Measurements from ENCODE around the gene TEX11.
"Not testable (repeated sequence)": the region's sequence is repeated elsewhere in the genome, so short reads cannot be mapped to it uniquely, and the experiment has no call there.

The TEX11 gene

DNA sequence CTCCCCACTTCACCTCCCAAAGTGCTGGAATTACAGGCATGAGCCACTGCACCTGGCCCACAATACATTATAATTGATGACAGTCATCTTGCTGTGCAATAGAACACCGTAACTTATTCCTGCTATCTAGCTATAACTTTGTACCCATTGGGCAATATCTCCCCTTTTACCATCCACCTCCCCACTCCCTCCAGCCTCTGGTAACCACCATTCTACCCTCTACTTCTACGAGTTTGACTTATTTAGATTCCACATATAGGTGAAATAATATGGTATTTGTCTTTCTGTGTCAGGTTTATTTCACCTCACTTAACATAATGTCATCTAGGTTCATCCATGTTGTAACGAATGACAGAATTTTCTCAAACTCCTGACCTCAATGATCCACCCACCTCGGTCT is 8.2 kb upstream of the TEX11 start:
- no CpG with 5 or more reads among the region's 4 CpGs for WGBS (ENCODE audit: extremely low coverage, insufficient coverage, low lambda C conversion rate)
- Histone ChIP-seq H3K23ac (ENCODE audit: low read length) (no peak overlapping the region), H2BK120ac (ENCODE audit: low read depth, low read length) (no peak overlapping the region), H3K4me1 (ENCODE audit: control insufficient read depth, low read depth, low read length) (no peaks in the 10 kb centered on the region), H2BK5ac (ENCODE audit: low read length) (no peak overlapping the region), H3K79me1 (ENCODE audit: low read length) (no peaks in the 10 kb centered on the region), H3K79me2 (ENCODE audit: control insufficient read depth, insufficient read depth, low read length) (no peaks in the 10 kb centered on the region), H3K4me2 (ENCODE audit: low read length) (no peak overlapping the region), H4K5ac (ENCODE audit: low read length) (no peak overlapping the region), H3K18ac (ENCODE audit: low read length) (no peak overlapping the region), H4K8ac (ENCODE audit: low read depth, low read length) (no peak overlapping the region), H3K4ac (ENCODE audit: low read depth, low read length) (no peak overlapping the region), H3K36me3 (ENCODE audit: control insufficient read depth, insufficient read depth, low read length) (no peaks in the 10 kb centered on the region), H2BK15ac (replicated peaks; ENCODE audit: low read depth) (no peak overlapping the region), H3K56ac (ENCODE audit: low read length) (no peak overlapping the region), H3K9ac (ENCODE audit: low read length) (no peak overlapping the region), H3K27me3 (ENCODE audit: insufficient read depth, low read length, poor library complexity) (no peaks in the 10 kb centered on the region), H2AK5ac (ENCODE audit: low read length) (no peak overlapping the region), H3K27ac (ENCODE audit: low read depth, low read length) (no peak overlapping the region), H3K4me3 (ENCODE audit: low read length) (no peak overlapping the region)
- DNase-seq = no peak

DNA sequence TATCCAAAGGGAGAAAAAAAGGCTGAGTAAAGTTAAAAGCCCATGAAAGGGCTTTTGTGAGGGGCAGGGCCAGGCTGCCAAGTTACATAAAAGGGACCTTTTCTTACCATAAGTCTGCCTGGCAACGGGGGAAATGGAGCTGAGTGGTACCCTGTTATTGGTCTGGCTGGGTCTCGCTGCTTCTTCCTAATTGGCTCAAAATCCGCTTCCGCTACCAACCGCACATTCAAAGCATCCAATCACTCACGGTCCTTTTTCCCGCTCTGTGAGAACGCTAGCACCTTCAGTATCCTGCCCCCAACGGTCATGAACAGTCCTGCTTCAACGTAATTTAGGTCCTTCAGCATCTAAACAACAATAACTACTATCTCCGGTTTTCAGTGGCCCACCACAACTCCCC is 611 bp downstream of the TEX11 start:
- Histone ChIP-seq H3K18ac (ENCODE audit: low read length) (no peak overlapping the region), H3K9ac (ENCODE audit: low read length) (no peak overlapping the region), H3K56ac (ENCODE audit: low read length) (no peak overlapping the region), H3K4me2 (ENCODE audit: low read length) (no peak overlapping the region), H2BK120ac (ENCODE audit: low read depth, low read length) (no peak overlapping the region), H3K4ac (ENCODE audit: low read depth, low read length) (no peak overlapping the region), H2AK5ac (ENCODE audit: low read length) (no peak overlapping the region), H3K79me1 (ENCODE audit: low read length) (no peaks in the 10 kb centered on the region), H2BK15ac (replicated peaks; ENCODE audit: low read depth) (no peak overlapping the region), H3K27me3 (ENCODE audit: insufficient read depth, low read length, poor library complexity) (no peaks in the 10 kb centered on the region), H3K36me3 (ENCODE audit: control insufficient read depth, insufficient read depth, low read length) (no peaks in the 10 kb centered on the region), H3K23ac (ENCODE audit: low read length) (no peak overlapping the region), H4K8ac (ENCODE audit: low read depth, low read length) (no peak overlapping the region), H4K5ac (ENCODE audit: low read length) (no peak overlapping the region), H3K4me3 (ENCODE audit: low read length) (no peak overlapping the region), H2BK5ac (ENCODE audit: low read length) (no peak overlapping the region), H3K4me1 (ENCODE audit: control insufficient read depth, low read depth, low read length) (no peaks in the 10 kb centered on the region), H3K27ac (ENCODE audit: low read depth, low read length) (no peak overlapping the region), H3K79me2 (ENCODE audit: control insufficient read depth, insufficient read depth, low read length) (no peaks in the 10 kb centered on the region)
- no CpG with 5 or more reads among the region's 11 CpGs for WGBS (ENCODE audit: extremely low coverage, insufficient coverage, low lambda C conversion rate)
- DNase-seq = no peak

DNA sequence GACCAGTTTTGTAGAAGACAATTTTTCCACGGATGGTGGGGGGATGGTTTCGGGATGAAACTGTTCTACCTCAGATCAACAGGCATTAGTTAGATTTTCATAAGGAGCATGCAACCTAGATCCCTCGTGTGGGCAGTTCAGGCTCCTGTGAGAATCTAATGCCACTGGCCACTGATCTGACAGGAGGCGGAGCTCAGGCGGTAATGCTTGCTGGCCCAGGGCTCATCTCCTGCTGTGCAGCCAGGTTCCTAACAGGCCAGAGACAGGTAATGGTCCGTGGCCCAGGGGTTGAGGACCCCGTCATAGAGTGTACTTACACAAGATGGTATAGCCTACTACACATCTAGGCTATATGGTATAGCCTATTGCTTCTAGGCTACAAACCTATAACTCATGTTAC is 7.0 kb downstream of the TEX11 start:
- H3K79me2 ChIP-seq (ENCODE audit: control insufficient read depth, insufficient read depth, low read length) = no peaks in the 10 kb centered on the region
- no peak overlapping the region for H2AK5ac ChIP-seq (ENCODE audit: low read length)
- no peak overlapping the region for H3K56ac ChIP-seq (ENCODE audit: low read length)
- no peak overlapping the region for H4K8ac ChIP-seq (ENCODE audit: low read depth, low read length)
- no peak overlapping the region for H2BK15ac ChIP-seq (replicated peaks; ENCODE audit: low read depth)
- no peaks in the 10 kb centered on the region for H3K4me1 ChIP-seq (ENCODE audit: control insufficient read depth, low read depth, low read length)
- no peak overlapping the region for H3K4me2 ChIP-seq (ENCODE audit: low read length)
- no peak overlapping the region for H2BK5ac ChIP-seq (ENCODE audit: low read length)
- H3K36me3 ChIP-seq (ENCODE audit: control insufficient read depth, insufficient read depth, low read length) = no peaks in the 10 kb centered on the region
- no peak overlapping the region for H3K4me3 ChIP-seq (ENCODE audit: low read length)
- no peaks in the 10 kb centered on the region for H3K27me3 ChIP-seq (ENCODE audit: insufficient read depth, low read length, poor library complexity)
- H3K23ac ChIP-seq (ENCODE audit: low read length) = no peak overlapping the region
- no peak for DNase-seq
- H4K5ac ChIP-seq (ENCODE audit: low read length) = no peak overlapping the region
- no peak overlapping the region for H3K4ac ChIP-seq (ENCODE audit: low read depth, low read length)
- no peak overlapping the region for H3K18ac ChIP-seq (ENCODE audit: low read length)
- no peaks in the 10 kb centered on the region for H3K79me1 ChIP-seq (ENCODE audit: low read length)
- H3K9ac ChIP-seq (ENCODE audit: low read length) = no peak overlapping the region
- no peak overlapping the region for H2BK120ac ChIP-seq (ENCODE audit: low read depth, low read length)
- no peak overlapping the region for H3K27ac ChIP-seq (ENCODE audit: low read depth, low read length)
- no CpG with 5 or more reads among the region's 7 CpGs for WGBS (ENCODE audit: extremely low coverage, insufficient coverage, low lambda C conversion rate)

DNA sequence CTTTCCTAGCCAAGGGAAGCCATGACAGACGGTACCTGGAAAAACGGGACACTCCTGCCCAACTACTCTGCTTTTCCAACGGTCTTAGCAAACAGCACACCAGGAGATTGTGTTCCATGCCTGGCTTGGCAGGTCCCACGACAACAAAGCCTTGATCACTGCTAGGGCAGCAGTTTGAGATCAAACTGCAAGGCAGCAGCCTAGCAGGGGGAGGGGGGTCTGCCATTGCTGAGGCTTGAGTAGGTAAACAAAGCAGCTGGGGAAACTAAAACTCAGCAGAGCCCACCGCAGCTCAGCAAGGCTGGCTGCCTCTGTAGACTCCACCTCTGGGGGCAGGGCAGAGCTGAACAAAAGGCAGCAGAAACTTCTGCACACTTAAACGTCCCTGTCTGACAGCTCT is 18.1 kb downstream of the TEX11 start:
- H2AK5ac ChIP-seq (ENCODE audit: low read length); H3K27me3 ChIP-seq (ENCODE audit: insufficient read depth, low read length, poor library complexity); H4K5ac ChIP-seq (ENCODE audit: low read length); H3K56ac ChIP-seq (ENCODE audit: low read length); H2BK5ac ChIP-seq (ENCODE audit: low read length); H2BK120ac ChIP-seq (ENCODE audit: low read depth, low read length); H3K4me3 ChIP-seq (ENCODE audit: low read length); H3K36me3 ChIP-seq (ENCODE audit: control insufficient read depth, insufficient read depth, low read length); DNase-seq; H3K4me2 ChIP-seq (ENCODE audit: low read length); H3K18ac ChIP-seq (ENCODE audit: low read length); H4K8ac ChIP-seq (ENCODE audit: low read depth, low read length); H3K27ac ChIP-seq (ENCODE audit: low read depth, low read length); H3K23ac ChIP-seq (ENCODE audit: low read length); H3K4me1 ChIP-seq (ENCODE audit: control insufficient read depth, low read depth, low read length); H2BK15ac ChIP-seq (replicated peaks; ENCODE audit: low read depth); H3K4ac ChIP-seq (ENCODE audit: low read depth, low read length); H3K79me2 ChIP-seq (ENCODE audit: control insufficient read depth, insufficient read depth, low read length); H3K79me1 ChIP-seq (ENCODE audit: low read length); H3K9ac ChIP-seq (ENCODE audit: low read length): not testable (repeated sequence)
- no CpG with 5 or more reads among the region's 6 CpGs for WGBS (ENCODE audit: extremely low coverage, insufficient coverage, low lambda C conversion rate)

DNA sequence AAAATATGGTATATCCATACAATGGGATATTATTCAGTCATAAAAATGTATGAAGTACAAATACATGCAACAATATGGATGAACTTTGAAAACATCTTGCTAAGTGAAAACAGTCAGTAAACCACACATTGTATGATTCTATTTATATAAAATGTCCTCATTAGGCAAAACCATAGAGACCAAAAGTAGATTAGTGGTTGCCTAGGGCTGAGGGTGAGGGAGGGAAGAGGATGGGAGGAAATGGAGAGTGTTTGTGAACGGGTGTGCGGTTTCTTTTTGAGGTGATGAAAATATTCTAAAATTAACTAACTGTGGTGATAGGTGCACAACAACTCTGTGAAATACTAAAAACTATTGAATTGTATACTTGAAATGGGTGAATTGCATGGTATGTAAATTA is 29.6 kb downstream of the TEX11 start:
- Histone ChIP-seq H2AK5ac (ENCODE audit: low read length) (no peak overlapping the region), H3K4ac (ENCODE audit: low read depth, low read length) (no peak overlapping the region)

DNA sequence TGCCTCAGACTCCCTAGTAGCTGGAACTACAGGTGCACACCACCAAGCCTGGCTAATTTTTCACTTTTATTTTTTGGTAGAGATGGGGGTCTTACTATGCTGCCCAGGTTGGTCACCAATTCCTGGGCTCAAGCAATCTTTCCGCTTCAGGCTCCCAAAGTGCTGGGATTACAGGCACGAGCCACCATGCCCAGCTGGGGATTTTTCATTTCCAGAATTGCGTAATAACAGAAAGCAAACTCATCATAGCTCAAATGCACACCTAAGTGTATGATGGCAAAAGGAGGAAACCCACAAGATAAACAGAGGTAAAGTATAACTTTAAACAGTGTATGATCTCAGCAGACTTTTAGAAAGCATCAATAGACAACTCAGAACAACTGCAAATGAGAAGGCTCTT is 56.2 kb downstream of the TEX11 start:
- H3K4me2 ChIP-seq (ENCODE audit: low read length) = no peak overlapping the region
- no peak overlapping the region for H3K4me3 ChIP-seq (ENCODE audit: low read length)
- H3K9ac ChIP-seq (ENCODE audit: low read length) = no peak overlapping the region
- DNase-seq = no peak
- H3K18ac ChIP-seq (ENCODE audit: low read length) = no peak overlapping the region
- no CpG with 5 or more reads among the region's 3 CpGs for WGBS (ENCODE audit: extremely low coverage, insufficient coverage, low lambda C conversion rate)
- H2BK120ac ChIP-seq (ENCODE audit: low read depth, low read length) = no peak overlapping the region
- H4K5ac ChIP-seq (ENCODE audit: low read length) = no peak overlapping the region
- H3K4ac ChIP-seq (ENCODE audit: low read depth, low read length) = no peak overlapping the region
- no peak overlapping the region for H3K23ac ChIP-seq (ENCODE audit: low read length)
- no peak overlapping the region for H3K56ac ChIP-seq (ENCODE audit: low read length)
- H3K36me3 ChIP-seq (ENCODE audit: control insufficient read depth, insufficient read depth, low read length) = no peaks in the 10 kb centered on the region
- H3K79me2 ChIP-seq (ENCODE audit: control insufficient read depth, insufficient read depth, low read length) = no peaks in the 10 kb centered on the region
- H2BK5ac ChIP-seq (ENCODE audit: low read length) = no peak overlapping the region
- no peaks in the 10 kb centered on the region for H3K27me3 ChIP-seq (ENCODE audit: insufficient read depth, low read length, poor library complexity)
- H2BK15ac ChIP-seq (replicated peaks; ENCODE audit: low read depth) = no peak overlapping the region
- no peaks in the 10 kb centered on the region for H3K4me1 ChIP-seq (ENCODE audit: control insufficient read depth, low read depth, low read length)
- H3K79me1 ChIP-seq (ENCODE audit: low read length) = no peaks in the 10 kb centered on the region
- H2AK5ac ChIP-seq (ENCODE audit: low read length) = no peak overlapping the region
- H3K27ac ChIP-seq (ENCODE audit: low read depth, low read length) = no peak overlapping the region
- no peak overlapping the region for H4K8ac ChIP-seq (ENCODE audit: low read depth, low read length)

More for the DNA sequence above, 29.6 kb downstream of the TEX11 start:
- H3K79me2 ChIP-seq (ENCODE audit: control insufficient read depth, insufficient read depth, low read length) = no peaks in the 10 kb centered on the region
- H3K4me1 ChIP-seq (ENCODE audit: control insufficient read depth, low read depth, low read length) = no peaks in the 10 kb centered on the region
- no peak overlapping the region for H2BK5ac ChIP-seq (ENCODE audit: low read length)
- H3K56ac ChIP-seq (ENCODE audit: low read length) = no peak overlapping the region
- no peak for DNase-seq
- no peak overlapping the region for H3K27ac ChIP-seq (ENCODE audit: low read depth, low read length)
- no peak overlapping the region for H3K4me3 ChIP-seq (ENCODE audit: low read length)
- no peak overlapping the region for H3K9ac ChIP-seq (ENCODE audit: low read length)
- H2BK120ac ChIP-seq (ENCODE audit: low read depth, low read length) = no peak overlapping the region
- WGBS (ENCODE audit: extremely low coverage, insufficient coverage, low lambda C conversion rate) = 100% methylated on average over 2 of the region's 2 CpGs
- H3K18ac ChIP-seq (ENCODE audit: low read length) = no peak overlapping the region
- H3K23ac ChIP-seq (ENCODE audit: low read length) = no peak overlapping the region
- no peak overlapping the region for H4K8ac ChIP-seq (ENCODE audit: low read depth, low read length)
- no peak overlapping the region for H2BK15ac ChIP-seq (replicated peaks; ENCODE audit: low read depth)
- no peak overlapping the region for H3K4me2 ChIP-seq (ENCODE audit: low read length)
- H3K79me1 ChIP-seq (ENCODE audit: low read length) = no peaks in the 10 kb centered on the region
- no peaks in the 10 kb centered on the region for H3K27me3 ChIP-seq (ENCODE audit: insufficient read depth, low read length, poor library complexity)
- no peak overlapping the region for H4K5ac ChIP-seq (ENCODE audit: low read length)
- H3K36me3 ChIP-seq (ENCODE audit: control insufficient read depth, insufficient read depth, low read length) = no peaks in the 10 kb centered on the region
